Putamen (tissue), 1 donor: Measurements from ENCODE around the gene SLC16A10.
A peak's percentile ranks its signal among the peaks of the same experiment; 100 is the strongest.
"Not testable (repeated sequence)": the region's sequence is repeated elsewhere in the genome, so short reads cannot be mapped to it uniquely, and the experiment has no call there.

Experiments
- DNase-seq: peaks from one replicate; pipeline ENCODE4 v3.0.0-alpha.2; 2016; ENCODE audit warnings: low spot score

SLC16A10 gene, protein sequence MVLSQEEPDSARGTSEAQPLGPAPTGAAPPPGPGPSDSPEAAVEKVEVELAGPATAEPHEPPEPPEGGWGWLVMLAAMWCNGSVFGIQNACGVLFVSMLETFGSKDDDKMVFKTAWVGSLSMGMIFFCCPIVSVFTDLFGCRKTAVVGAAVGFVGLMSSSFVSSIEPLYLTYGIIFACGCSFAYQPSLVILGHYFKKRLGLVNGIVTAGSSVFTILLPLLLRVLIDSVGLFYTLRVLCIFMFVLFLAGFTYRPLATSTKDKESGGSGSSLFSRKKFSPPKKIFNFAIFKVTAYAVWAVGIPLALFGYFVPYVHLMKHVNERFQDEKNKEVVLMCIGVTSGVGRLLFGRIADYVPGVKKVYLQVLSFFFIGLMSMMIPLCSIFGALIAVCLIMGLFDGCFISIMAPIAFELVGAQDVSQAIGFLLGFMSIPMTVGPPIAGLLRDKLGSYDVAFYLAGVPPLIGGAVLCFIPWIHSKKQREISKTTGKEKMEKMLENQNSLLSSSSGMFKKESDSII

DNA sequence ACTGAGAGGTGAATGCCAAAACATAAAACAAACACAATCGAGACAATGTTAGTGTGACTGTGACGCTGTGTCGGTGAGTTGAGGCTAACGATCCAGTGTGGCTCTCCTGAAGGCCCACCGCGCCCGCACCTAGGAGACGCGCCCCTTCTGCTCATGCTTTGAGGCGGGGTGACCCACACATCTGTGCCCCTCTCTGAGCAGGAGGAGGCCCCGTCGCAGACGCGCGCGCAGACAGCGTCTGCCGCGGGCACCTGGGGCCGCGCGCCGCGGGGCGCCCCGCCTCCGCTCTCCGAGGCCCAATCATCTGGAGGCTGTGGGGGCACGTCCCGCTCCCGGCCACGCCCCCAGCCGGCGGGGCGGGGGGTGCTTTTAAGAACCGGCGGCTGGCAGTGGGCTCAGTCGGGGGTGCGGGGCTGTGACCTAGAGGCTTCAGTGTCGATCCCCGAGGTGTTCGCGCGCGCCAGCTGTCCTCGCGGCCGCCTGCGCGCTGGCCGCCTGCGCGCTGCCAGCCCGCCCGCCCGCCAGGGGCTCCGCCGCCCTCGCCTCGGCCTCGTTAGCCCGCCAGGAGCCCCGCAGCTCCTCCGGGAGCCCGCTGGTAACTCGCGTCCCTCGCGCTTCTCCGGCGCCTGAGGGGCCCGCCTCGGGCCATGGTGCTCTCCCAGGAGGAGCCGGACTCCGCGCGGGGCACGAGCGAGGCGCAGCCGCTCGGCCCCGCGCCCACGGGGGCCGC, at the start of gene SLC16A10:
SLC16A10 (plus strand) TSS at position 398 of the 730 bp plus-strand sequence; CDS start at position 648, 250 bp downstream.
- peak; percentile 68 for DNase-seq

DNA sequence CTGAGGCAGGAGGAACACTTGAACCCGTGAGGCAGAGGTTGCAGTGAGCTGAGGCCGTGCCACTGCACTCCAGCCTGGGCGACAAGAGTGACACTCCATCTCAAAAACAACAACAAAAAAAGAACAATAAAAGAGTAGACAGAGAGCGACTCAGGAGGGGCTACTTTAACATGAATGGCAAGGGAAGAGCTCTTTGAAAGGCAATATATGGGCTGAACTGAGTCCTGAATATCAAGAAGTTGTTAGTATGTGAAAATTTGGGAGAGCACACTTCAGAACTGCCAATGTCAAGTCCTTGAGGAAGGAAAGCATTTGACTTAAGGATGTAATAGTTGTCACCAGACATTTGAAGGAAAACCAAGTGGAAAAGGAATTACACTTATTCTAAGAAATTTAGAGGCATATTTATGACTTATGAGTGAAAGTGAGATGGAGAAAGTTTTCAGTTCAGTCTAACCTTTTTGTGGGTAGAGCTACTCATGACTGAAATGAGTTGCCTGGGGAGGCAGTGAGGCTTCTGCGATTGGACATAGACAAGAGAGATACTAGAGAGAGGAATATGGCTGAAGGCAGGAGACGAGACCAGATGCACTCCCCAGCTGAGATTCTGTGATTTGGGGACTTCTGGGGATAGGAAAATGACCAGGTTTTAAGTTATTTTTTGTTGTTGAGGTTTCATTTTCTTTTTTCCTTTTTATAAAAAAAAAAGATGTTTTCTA, 48.6 kb upstream of the SLC16A10 start:
- no peak for DNase-seq

DNA sequence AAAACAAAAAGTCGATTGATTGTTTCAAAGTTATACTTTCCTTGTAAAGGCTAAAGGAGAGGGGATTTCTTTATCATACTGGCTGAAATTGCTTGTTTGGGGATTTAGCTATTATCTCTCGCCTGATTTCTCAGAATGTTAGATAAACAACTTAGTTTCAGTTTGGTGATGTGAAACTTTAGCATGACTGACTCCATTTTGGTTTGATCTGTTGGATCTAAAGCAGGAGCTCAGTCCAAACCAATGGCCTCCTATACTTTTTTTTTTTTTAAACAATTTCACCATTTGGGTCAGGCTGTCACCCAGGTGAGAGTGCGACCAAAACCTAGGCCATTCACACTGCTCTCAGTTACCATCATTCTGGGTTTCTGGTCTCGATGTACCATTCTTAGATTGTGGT, 45.4 kb upstream of the SLC16A10 start:
- DNase-seq: no peak

DNA sequence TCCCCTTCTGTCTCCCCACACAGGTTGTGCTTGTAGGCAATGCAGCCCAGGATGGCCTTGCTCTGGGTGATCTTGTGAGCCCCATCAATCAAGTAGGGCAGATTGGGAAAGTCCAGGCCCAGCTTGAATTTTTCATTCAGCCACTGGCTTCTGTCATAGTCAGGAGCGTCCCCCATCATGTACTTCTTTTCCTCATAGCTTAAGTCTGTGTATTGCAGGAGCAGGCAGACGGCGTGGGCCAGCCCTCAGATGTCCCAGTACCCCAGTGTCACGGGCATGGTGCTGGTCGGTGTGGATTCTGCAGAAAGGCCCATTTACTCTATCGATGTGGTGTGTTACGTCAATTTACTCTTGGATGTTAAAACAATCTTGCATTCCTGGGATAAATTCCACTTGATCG, 40.1 kb upstream of the SLC16A10 start:
- no peak for DNase-seq

DNA sequence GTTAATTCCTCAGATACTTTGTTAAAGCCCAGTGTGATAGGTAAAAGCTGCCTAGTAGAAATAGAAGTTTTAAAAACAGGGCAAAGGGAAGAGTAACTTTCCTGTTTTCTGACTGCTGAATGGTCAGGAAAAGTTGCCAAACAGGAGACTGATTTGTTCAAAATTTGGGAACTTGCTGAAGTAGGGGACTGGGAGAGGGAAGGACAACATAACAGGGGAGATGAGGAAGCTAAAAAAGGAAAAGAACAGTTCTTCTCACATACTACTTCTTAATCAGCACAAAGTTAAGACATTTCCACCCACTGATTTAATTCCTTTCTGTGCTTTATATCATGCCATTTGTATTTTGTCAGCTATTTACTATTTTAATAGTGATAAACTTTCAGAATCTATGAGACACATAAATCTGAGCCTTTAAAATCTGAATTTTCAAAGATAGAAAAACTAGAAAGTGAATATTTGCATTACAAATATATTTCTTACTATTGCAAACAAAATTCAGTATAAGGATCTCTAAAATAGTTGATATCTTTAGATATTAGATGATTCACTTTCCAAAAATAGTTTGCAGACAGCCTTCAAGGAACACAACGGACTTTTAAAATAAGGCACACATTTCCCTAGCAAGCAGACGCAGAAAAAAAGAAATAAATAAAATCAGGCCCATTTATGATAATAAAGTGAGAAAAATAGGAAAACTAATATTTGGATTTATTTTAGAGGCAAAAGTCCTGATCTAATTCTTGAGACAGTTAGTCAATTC, 36.9 kb upstream of the SLC16A10 start:
- no peak for DNase-seq

DNA sequence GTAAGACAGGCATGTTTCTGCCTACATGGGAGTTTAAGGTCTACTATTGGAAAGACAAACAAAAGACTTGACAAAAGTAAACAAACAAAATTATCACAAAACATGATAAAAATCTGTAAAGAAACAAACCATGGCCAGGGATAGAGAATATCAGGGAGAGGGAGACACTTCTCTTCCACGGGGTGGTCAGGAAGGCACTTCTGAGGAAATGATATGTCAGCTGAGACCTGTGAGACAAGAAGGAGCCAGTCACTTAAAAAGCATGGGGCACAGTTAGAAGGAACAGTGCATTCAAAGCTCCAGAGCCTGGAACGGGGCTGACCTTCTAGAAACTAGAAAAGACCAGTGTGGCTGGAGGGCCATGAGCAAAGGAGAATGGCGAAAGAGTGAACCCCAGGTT, 35.1 kb upstream of the SLC16A10 start:
- DNase-seq: no peak

DNA sequence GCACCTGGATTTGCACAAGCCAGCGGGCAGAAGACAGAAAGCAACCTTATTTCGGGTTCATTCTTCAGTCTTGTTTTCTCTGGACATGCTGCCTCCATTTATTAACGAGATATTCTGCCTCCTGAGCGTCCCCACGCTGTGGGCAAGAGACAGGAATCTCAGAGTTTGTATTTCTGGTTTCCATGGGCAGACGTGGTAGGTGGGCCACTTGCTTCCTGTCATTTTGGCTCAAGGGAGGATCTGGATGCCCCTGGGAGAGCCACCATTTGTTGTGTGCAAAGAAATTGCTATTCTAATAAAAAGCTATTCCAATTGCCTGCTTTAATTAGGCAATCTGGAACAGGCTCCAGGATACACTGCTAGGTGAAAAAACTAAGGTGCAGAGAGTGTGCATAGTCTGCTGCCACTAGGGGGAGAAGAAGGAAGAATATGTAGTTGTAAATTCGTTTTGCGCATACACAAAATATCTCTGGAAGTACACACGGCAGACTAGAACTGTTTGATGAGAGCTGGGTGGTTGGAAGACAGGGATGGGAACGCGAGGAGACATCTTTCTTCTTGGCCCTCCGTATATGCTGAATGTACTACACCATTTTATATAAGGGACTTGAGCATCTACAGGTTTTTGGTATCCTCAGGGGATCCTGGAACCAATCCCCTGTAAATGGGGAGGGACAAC, 30.1 kb upstream of the SLC16A10 start:
- DNase-seq: peak; percentile 29

DNA sequence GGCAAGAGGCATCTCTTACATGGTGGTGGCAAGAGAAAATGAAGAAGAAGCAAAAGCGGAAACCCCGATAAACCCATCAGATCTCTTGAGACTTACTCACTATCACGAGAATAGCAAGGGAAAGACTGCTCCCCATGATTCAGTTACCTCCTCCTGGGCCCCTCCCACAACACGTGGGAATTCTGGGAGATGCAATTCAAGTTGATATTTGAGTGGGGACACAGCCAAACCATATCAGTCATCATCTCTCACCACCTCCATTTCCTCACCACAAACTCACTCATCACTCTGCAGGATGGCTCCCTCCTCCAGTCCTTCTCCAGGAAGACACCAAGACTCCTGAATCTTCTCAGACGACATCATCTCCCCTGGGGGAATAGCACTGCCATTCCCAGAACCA, 25.8 kb upstream of the SLC16A10 start:
- no peak for DNase-seq

DNA sequence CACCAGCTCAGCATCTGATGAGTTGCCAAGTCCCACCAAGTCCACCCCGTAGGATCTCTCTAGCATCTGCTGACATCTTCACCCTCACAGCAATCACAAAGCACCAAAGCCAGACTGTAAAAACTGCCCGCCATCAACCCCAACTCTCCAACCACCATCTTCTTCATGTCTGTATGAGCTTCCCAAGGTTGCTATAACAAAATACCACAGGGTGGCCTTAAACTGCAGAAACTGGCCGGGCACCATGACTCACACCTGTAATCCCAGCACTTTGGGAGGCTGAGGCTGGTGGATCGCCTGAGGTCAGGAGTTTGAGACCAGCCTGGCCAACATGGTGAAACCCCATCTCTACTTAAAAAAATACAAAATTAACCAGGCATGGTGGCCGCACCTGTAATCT, 25.3 kb upstream of the SLC16A10 start:
- DNase-seq: not testable (repeated sequence)

DNA sequence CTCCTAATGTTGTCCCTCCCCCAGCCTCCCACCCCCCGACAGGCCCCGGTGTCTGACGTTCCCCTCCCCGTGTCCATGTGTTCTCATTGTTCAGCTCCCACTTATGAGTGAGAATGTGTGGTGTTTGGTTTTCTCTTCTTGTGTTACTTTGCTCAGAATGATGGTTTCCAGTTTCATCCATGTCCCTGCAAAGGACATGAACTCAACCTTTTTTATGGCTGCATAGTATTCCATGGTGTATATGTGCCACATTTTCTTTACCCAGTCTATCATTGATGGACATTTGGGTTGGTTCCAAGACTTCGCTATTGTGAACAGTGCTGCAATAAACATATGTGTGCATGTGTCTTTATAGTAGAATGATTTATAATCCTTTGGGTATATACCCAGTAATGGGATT, 24.4 kb upstream of the SLC16A10 start:
- DNase-seq: not testable (repeated sequence)

DNA sequence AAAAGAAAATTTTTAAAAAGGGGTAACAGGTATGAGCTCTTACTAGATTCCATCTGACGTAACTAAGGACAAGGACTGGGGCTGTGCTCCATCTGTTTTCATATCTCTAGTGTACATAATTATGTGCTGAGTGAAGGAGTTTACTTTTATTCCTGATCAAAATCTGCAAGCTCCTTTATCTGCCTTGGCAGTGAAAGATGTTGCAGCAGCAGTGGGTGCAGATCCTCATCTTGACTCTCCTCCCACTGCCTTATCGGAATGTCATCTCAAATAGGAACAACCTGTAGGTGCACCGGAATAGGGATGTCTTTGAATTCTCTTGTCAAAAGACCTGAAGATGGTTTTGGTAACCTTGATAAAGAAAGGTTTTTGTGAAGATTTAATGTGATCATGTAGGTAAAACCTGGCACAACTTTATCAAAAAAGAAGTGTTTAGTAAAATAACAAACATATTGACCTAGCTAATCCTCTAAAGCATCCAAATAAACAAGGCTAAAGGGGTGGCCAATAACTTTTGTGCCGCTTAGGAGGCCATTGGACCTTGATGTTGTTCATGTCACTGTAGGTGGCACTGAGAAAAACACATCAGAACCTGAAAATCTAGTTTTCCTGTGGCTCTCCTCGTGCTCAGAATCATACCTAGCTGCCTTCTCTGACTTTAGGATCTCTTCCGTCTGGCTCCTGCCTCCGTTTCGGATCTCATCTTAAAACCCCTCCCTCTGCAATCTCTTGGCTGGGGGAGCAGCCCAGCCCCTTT, 19.0 kb upstream of the SLC16A10 start:
- DNase-seq: peak; percentile 75

DNA sequence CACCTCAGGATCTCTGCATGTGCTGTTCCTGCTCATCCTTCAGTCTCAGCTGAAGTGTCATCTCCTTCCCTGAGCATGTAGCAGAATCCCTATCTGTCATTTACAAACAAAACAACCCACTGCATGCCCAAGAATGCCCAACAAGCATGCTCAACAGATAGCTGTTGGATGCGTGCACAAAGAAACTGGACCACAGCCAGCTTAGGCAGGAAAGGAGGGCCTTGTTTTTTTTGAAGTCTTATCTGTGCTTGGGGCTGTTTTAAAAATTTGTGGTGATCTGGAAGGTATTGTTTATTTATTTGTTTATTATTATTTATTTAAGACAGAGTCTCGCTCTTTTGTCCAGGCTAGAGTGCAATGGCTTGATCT, 18.5 kb upstream of the SLC16A10 start:
- no peak for DNase-seq

DNA sequence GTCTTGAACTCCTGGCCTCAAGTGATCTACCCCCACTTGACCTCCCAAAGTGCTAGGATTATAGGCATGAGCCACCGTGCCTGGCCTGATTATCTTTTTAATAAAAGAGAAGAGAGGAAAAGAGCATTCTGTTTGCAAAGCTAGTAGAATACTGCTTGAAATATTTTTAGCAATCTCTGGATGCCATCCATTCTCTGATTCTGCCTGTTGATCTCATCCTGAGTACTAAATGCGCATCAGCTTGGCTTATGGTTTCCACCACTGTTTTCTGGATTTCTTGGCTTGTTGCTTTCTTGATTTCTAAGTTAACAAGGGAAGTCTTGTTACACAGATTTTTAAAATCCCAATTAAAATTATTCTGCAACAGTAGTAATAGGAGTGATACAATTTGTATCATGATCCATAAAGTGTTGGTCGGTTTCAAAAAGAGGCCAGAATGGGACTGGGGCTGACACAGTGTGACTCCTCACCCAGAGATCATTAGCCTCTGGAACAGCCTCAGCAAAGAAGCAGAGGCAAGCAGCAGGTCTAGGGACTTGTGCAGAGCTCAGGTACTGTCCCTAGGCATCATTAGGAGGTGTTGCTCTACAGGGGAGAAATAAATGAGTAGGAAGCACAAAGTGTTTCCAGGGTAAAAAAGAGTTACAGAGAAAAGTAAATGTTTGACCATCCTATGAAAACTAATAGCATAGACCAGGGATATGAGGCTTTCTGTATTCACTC, 17.8 kb upstream of the SLC16A10 start:
- DNase-seq: no peak

DNA sequence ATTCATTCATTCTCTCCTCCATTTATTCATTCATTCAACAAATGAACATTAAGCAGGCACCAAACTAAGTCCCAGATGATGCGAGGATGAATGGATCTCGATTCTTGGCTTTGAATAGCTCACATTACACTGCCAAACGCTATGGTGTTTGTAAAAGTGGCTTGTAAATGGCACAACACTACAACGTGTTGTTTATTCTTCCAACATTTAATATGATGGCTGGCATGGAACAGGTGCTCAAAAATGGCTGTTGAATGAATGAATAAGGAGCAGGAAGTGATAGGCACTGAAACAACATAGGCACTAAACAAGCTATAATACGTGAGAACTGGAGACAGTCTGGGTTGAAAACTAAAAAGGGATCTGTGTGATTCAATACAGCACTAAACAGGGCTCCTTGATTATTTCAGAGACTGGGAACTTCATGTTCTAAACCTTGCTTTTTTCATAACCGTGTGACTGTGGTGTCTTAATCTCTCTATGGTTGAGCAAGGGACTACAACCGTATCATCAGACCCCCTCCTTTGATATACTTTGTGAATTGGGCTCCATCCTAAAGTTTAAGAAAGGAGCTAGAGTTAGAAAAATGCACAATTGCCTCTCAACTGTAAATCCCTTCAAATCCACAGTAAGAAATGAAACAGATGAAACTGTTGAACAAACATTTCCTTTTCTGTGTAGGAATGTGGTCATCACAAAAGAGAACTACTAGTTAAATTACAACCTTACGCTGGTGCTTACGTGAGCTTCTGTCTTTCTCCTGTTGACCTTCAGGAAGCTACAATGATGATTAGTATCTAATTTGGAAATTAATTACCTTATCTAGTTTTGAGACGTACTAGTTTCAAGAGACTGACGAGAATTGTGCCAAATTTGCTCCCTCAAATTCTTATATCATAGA, 16.9 kb upstream of the SLC16A10 start:
- DNase-seq: no peak

DNA sequence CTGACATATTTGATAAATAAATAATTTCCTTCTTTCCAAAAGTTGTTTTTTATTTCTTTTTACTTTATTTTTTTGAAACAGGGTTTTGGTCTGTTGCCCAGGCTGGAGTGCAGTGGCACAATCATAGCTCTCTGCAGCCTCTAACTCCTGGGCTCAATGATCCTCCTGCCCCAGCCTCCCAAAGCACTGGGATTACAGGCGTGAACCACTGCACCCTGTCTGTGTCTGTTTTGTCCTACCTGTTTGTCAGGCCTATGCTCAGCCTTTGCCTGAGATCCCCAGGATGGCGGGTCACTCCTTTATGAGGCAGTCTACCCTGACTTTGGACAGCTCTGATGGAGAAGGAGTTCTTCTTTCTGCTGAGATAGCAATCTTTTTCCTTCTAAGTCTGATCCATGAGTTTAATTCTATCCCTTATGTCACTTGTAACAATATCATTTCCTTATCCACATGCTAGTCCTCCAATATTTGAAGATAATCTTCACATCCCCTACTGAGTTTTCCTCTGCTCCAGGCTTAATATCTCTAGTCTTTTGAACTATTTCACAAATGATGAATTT, 14.4 kb upstream of the SLC16A10 start:
- no peak for DNase-seq

DNA sequence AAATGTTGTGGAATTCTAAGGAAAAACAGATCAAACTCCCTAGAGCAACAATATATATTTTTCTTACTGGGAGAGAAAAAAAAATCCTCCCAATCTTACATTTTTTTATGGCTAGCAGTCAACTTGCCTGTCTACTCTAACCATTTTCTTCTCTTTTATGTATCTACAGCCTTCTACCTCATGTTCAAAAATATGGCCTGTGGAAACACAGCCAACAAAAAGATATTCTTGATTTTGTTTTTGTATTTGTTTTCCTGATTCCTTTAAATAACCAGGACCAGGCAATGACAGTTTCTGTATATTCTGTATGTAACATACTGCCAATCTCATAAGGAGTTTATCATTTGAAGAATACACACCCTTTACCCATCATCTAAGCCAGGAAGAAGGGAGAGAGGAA, 13.0 kb upstream of the SLC16A10 start:
- DNase-seq: no peak

DNA sequence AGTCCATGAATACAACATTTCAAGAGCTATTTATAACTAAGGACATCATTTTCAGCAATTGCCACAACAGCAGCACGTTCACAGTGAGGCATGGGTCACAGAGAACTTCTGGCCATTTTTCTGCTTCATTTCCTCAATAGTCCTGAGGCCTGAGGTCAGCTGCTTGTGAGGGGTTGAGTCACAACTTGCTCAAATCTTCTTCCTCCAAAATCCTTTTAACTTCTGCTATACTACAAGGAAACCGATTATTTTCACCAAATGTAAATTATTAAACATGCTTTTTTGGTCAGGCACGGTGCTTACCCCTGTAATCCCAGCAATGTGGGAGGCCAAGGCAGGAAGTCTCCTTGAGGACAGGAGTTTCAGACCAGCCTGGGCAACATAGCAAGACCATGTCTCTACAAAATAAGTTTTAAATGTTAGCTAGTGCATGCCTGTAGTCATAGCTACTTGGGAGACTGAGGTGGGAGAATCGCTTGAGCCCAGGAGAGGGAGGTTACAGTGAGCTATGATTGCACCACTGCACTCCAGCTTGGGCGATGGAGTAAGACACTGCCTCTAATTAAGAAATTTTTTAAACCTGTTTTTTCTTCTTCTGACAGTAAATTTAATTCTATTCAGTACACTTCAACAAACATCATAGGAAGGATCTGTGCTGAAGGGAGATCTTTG, 11.1 kb upstream of the SLC16A10 start:
- DNase-seq: no peak

DNA sequence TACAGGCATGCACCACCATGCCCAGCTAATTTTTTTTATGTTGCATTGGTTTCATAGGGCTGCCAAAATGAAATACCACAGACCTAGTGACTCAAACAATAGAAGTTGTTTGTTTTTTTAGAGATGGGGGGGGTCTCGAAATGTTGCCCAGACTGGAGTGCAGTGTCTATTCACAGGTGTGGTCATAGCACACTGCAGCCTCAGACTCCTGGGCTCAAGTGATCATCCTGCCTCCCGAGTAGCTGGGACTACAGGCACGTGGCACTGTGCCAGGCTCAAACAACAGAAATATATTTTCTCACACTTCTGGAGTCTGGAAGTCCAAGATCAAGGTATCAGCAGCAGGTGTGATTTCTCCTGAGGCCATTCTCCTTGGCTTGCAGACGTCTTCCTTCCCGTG, 6.6 kb upstream of the SLC16A10 start:
- DNase-seq: no peak
